ENCODE results near the gene MAMDC2.

GRCh38 chr9:70054521-70054920 is 10.9 kb downstream of the MAMDC2 start:
- TF ChIP-seq CTCF (conservative IDR thresholded peaks at IDR 0.05 in 1 of 2, IDR thresholded peaks at IDR 0.05 in 1 of 2; ENCODE audit: extremely low read depth in 1 of 2, insufficient read depth in 1 of 2, low read depth in 1 of 2, low read length in 2 of 2) (no peak), EZH2 (IDR thresholded peaks at IDR 0.05; ENCODE audit: borderline replicate concordance, low read length) (no peak)

All from mammary epithelial cell (primary cell).